HG03095 (cell line): ENCODE data around the gene VDR.
A peak's percentile ranks its signal among the peaks of the same experiment; 100 is the strongest.

Experiments used
- ATAC-seq: cut with Tn5 transposase; IDR thresholded peaks from one replicate; pipeline ENCODE4 v1.9.1; 2021; ENCODE audit warnings: moderate library complexity; ENCODE audit not compliant: unreplicated experiment

The VDR gene

GRCh38 chr12:47834199-47834903, 70.4 kb downstream of the VDR start:
- no peak for ATAC-seq

GRCh38 chr12:47833591-47834012, 71.2 kb downstream of the VDR start:
- ATAC-seq = no peak

DNA sequence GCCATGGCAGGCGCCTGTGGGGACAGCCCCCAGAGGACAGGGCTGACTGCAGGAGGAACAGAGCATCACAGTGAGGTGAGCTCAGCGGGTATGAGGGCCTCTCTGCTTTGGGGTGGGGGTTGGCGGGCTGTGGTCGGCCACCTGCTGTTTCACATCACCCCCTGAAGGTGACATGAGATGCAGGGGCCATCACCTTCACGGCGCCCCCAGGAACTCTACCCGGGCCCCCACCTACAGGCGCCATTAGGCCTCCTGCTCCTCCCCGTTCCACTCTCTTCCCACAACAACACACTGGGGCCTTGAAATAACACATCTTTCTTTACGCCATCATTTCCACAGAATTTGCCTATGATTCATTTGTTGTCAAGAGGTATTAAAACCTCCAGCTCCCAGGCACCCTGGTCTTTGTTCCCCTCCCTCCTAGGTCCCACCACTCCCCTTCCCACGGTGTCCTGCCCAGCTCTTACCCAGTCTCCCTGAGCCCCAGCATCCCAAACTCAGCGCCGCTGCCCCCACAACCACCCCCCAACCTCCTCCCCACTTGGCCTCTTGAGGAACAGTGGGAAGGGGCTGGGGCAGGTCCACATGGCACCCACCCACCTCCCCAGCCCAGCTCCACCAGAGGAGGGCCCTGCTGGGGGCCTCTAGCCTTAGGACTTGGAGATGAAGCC, 72.4 kb downstream of the VDR start:
- no peak for ATAC-seq

GRCh38 chr12:47829584-47829983, 75.2 kb downstream of the VDR start:
- no peak for ATAC-seq

DNA sequence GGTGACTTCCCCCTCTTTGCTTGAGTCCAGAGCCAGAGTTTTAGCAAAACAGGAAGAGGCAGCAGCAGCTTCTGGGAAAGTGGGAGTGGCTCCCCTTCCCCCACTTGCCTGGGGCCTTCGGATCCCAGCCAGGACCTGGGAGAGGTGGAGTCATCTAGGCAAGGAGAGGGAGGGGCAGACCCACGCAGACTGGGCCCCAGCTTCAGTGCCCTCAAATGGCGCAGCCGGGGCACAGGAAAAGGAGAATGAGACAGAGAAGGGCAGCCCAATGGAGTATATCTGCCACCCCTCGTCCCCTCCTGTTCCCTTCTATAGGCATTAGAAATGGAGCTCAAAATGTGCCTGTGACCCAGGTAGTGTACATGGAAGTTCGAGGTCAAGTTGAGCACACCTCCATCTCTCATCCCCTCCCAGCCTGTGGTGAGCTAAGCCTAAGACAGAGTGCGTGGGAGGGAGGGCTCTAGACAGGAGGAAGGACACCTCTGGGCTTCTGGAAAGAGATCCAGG, 75.8 kb downstream of the VDR start:
- ATAC-seq = no peak

GRCh38 chr12:47828008-47828975, 76.5 kb downstream of the VDR start:
- no peak for ATAC-seq

DNA sequence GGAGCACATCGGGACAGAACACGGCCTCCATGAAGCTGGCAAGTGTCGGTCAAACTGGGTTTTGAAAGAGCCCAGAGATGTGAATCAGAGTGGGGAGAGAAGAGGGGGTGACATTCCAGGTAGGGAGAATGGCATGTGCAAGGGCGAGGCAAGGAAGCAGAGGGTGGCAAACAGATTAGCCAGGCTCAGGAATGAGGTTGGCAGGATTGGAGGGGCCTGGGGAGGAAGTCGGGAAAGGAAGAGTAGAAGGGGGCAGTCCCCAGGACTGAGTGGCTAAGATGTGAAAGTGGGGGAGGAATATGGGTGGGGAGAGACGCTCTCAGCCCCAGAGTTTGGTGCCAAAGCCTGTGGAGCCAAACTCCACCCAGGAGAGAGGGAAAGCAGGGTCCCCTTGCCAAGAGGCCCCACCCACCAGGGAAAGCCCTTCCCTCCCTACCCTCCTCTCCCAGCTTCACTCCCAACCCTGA, 79.6 kb downstream of the VDR start:
- ATAC-seq = no peak

DNA sequence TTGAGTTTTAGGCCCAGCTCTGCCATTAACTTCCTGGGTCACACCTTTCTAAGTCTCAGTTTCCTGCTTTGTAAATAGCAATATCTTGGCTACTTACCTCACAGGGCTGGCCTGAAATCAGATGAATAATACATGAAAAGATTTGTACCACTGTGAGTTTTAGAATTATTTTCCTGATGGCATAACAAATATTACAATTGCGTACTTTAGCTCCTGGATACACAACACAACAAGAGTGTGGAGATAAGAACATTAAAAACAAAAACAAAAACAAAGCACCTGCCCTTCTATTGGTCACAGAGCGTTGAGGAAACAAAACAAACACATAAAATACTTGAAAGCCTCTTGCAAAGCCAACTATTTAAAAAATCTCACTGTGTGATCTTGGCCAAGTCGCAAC, 80.2 kb downstream of the VDR start:
- ATAC-seq = no peak

GRCh38 chr12:47824198-47824597, 80.6 kb downstream of the VDR start:
- no peak for ATAC-seq

DNA sequence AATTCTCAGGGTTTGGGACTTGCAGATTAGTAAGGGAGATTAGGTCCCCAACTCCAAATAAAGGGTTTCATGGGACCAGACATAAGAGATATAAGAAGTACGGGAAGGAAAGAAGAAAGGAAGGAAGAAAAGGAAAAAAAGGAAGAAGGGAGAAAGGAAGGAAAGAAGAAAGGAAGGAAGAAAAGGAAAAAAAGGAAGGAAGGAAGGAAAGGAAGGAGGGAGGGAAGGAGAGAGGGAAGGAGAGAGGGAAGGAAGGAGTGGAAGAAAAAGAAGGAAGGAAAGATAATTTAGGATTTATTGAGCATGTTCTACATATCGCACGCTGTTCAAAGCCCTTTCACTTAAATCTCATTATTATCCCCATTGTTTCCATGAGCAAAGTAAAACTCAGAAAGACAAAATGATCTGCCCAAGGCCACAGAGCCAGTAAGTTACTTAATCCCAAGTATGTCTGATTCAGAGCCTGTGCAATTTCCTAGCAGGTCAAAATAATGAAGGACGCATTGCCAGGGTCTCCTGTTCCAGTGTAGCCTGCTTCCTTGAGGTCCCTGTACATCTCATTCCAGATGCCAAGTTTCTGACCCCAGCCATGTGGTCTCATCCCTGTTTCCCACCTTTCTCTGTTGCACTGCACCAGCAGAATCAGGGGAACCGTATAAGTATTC, 81.2 kb downstream of the VDR start:
- ATAC-seq = no peak

- no peak for ATAC-seq
These were observed 81.9 kb downstream of the VDR start for GRCh38 chr12:47822863-47823262.

GRCh38 chr12:47822401-47822800, 82.4 kb downstream of the VDR start:
- no peak for ATAC-seq

DNA sequence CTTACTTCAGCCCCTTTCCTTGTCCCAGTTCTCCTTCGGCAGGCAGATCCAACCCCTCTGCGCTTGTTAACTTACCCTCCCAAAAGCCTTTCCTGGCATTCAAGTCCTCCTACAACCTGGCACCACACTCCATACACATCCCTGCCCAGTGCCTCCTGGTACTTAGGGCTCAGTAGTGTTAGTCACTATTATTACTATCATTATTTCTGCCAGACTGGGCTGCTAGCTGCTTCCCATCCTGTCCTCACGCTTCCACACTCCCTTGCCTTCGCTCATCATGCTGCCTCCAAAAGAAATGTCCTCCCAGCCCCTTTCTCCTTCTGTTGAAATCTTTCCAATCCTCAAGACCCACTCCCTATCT, 83.5 kb downstream of the VDR start:
- ATAC-seq = no peak

- ATAC-seq = no peak
These were observed 84.0 kb downstream of the VDR start for GRCh38 chr12:47820631-47821345.

- peak; percentile 37 for ATAC-seq
These were observed 84.7 kb downstream of the VDR start, which contains the start of gene HDAC7 for GRCh38 chr12:47819896-47820630. TSS of gene HDAC7 (minus strand) at chr12:47819903. CDS start at chr12:47819785, 118 bp downstream.

DNA sequence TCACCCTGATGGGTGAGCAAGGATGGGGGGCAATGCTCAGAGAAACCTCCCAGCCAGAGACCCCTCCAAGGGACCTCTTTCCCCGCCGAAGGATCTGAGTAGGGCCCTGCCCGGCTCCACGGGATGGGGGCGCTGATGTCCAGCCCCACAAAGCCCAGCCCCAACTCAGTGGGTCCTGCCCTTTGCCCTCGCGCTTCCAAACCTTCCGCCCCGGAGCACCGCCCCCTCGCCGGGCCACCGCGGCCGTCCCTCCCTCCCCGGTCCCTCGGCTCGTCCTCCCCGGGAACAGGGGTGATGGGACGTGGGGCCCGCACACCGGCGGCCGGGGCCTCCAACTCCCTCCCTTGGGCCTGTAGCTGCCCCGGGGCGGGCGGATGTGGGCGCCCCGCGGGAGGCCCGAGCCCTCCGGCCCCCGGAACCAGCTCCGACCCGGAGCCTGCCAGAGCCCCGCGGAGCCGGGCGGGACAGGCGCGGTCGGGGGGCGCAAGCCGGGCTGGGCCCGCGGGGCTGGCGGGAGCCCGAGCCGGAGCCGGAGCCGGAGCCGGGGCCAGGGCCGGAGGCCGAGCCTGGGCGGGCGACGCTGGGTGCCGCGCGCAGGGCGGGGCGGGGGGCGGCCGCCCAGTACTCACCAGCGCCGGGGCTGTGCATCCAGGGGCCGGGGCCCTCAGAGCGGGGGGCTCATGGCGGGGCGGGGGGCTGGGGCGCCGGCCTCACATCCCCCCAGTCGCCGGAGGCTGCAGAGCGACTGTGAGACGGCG, 85.5 kb downstream of the VDR start:
- peak; percentile 48 for ATAC-seq

GRCh38 chr12:47818467-47819137, 86.2 kb downstream of the VDR start:
- no peak for ATAC-seq

DNA sequence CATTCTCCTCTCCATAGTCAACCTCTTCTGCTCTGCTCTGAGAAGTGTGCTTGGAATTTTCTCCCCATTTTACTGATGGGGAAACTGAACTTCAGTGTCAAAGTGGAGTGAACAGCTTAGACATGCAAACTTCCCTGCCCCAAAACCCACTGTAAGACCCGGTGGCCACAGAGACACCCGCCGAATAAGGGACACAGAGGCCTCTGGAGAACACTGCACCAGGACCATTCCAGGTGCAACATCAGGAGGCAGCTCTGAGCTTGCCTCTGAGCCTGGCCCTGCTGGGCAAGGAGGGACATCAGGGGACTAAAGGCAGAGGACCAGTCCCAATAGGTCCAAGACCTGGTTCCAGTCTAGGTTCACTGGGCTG, 86.8 kb downstream of the VDR start:
- ATAC-seq = no peak
